NCI-H510A (cell line): ENCODE measurements around the gene PRSS23.
A peak's percentile ranks its signal among the peaks of the same experiment; 100 is the strongest.

Experiments
- DNase-seq: peaks from one replicate; lab custom pipeline; 2025; lab: John Stamatoyannopoulos, UW

Gene PRSS23

GRCh38 chr11:86790867-86791849, 9.2 kb upstream of the PRSS23 start:
- DNase-seq, result no peak

- DNase-seq, result no peak
These were observed 8.2 kb upstream of the PRSS23 start for GRCh38 chr11:86792150-86792549.

- no peak for DNase-seq
These were observed 7.0 kb upstream of the PRSS23 start for GRCh38 chr11:86793307-86793706.

GRCh38 chr11:86795511-86795910, 4.8 kb upstream of the PRSS23 start:
- no peak for DNase-seq

GRCh38 chr11:86795949-86796348, 4.4 kb upstream of the PRSS23 start:
- DNase-seq, result no peak

GRCh38 chr11:86797133-86797532, 3.2 kb upstream of the PRSS23 start:
- no peak for DNase-seq

DNA sequence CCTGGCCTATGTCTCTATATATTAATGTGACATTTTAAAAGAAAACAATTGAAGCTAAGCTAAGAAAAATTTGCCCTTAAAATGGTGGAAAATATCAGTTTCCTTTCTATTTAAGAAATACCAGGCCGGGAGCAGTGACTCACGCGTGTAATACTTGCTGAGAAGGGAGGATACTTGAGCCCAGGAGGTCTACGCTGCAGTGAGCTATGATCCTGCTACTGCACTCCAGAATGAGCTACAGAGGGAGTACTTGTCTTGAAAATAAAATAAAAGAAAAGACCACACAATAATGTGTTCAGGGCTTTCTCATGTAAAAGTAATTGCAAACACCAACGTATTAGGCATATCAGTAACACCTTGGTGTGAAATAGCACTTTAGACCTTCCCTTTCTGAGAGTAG, 1.4 kb upstream of the PRSS23 start:
- DNase-seq, result no peak

GRCh38 chr11:86799680-86800075, 664 bp upstream of the PRSS23 start:
- DNase-seq, result no peak

DNA sequence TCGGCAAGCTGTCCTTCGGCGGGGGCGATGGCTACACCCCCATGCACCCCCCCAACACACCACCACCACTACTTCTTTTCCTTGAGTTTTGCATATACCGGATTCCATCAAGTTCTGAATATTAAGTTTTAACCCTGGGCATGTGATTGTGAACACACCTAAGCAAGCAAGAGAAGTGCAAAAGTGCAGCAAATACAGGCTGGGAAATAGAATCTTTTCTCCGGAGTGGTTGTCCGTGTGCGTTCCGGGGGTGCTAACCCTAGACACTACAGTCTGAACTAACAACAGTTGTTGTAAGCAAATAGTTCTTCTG, 574 bp downstream of the PRSS23 start:
- DNase-seq, result no peak

- no peak for DNase-seq
These were observed 1.0 kb downstream of the PRSS23 start for GRCh38 chr11:86801364-86801763.

DNA sequence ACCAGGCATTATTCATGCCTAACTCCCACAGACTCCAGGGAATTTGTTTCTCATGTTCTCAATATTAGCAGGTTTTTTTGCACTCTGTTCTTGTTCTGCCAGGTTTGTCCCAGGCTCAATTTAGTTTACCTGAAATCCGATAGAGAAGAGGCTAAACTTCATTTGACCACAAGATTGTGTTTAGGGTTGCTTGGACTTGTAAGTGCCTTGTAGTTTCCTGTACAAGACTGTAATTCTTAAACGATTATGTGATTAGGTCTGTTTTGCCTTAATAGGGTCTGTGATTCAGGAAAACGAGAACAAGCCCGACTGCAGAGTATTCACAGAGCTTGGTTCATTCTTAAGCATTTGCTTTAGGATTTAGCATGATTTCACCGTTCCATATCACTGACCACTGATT, 1.8 kb downstream of the PRSS23 start:
- DNase-seq, result no peak

DNA sequence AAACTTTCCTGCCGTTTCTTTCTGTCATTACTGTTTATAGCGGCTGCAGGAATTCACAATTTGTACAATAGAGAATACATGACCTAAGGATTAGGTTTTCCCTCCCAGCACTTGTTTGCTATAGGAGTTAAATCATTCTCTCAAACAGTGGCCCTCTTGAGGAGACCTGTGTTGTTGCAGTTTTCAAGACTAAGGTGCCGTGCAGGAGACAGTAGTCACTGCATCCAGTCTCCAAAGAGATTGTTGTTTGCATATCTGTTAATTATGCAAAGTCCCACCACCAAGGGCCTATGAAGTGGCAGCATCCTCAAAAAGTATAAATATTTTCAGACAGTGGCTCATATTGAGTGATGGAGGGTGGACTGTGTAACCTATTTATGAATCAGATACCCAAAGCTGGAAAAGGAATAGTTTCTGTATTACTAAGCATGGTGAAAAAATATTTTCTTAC, 2.3 kb downstream of the PRSS23 start:
- DNase-seq, result peak; percentile 47

DNA sequence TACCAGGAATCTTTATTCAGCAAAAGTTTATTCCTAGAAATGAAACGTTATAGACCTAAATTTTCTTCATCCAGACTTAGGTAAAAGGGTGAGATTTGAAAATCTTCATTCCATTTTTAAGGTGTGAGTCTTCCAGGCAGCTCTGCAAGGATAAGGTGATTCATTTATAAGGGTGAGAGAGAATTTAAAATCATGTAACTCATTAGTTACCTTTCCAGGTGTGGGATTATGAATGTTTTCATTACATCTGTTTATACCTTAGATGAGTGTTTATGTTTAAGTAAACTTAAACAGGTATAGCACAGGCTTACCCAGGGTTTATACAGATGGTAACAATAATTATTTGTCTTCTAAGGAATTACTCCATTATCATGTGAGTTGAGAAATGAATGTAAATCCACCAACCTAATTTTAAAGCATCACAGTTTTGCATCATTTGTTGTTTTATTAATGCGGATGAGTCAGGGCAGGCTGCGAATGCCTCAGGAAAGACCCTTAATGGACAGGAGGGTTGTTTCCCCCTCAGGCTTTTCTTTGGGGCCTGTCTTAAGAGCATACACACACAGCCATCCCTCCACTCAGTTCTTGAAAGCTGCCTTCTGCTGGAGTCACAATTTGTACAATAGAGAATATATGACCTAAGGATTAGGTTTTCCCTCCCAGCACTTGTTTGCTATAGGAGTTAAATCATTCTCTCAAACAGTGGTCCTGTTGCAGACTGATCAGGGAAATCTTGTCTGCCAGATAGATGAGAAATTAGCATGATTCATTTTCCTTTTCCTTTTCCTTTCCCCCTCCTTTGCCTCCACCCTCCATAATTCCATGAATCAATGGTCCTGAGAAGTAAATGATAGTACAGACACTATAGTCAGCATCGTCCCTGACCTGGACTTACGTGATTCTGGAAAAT, 3.0 kb downstream of the PRSS23 start:
- DNase-seq, result no peak

GRCh38 chr11:86804951-86805350, 4.6 kb downstream of the PRSS23 start:
- DNase-seq, result no peak

GRCh38 chr11:86805873-86806310, 5.5 kb downstream of the PRSS23 start:
- no peak for DNase-seq

- no peak for DNase-seq
These were observed 6.6 kb downstream of the PRSS23 start for GRCh38 chr11:86806903-86807302.

DNA sequence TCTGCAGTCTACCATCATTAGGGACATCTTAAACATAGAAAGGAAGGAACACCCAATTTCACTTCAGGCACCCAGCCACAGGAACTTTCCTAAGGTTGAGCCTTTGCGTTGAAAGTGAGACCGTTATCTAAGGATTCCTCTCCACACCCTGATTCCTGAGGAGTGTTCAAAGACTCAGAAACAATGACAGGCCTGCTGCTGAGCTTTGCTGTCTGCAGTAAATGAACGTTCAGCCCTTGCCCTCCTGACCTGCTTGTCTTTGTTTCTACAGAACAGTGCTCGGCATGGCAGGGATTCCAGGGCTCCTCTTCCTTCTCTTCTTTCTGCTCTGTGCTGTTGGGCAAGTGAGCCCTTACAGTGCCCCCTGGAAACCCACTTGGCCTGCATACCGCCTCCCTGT, 7.0 kb downstream of the PRSS23 start:
- no peak for DNase-seq

GRCh38 chr11:86809561-86809960, 9.2 kb downstream of the PRSS23 start:
- DNase-seq, result no peak

DNA sequence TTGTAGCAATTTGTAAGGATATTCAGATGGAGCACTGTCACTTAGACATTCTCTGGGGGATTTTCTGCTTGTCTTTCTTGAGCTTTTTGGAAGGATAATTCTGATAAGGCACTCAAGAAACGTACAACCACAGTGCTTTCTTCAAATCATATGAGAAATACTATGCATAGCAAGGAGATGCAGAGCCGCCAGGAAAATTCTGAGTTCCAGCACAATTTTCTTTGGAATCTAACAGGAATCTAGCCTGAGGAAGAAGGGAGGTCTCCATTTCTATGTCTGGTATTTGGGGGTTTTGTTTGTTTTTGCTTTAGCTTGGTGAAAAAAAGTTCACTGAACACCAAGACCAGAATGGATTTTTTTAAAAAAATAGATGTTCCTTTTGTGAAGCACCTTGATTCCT, 9.9 kb downstream of the PRSS23 start:
- no peak for DNase-seq

- no peak for DNase-seq
These were observed 11.4 kb downstream of the PRSS23 start for GRCh38 chr11:86811637-86812321.

GRCh38 chr11:86812322-86812670, 12.0 kb downstream of the PRSS23 start:
- no peak for DNase-seq

DNA sequence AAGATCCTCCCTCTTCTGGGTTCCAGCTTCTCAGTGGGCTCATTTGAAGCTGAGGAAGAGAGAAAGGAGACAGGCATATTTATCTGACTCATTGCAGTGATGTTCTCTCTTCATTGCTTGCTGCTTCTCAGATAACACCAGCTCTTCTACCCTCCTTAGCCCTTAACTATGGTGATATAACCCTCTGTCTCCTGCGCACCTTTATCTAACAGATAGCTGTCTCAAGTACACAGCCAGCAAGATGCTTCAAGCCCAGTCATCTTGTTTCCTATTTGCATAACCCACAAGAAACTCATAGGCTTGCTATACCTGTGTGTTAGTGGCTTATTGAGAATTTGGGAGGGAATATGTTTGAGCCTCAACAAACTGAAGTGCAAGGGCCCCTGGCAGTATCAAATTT, 12.6 kb downstream of the PRSS23 start:
- DNase-seq, result no peak
